GM12892 (cell line): ENCODE measurements around the gene CFAP53.
"Not testable (repeated sequence)": the region's sequence is repeated elsewhere in the genome, so short reads cannot be mapped to it uniquely, and the experiment has no call there.

Experiments
- DNase-seq: peaks from one replicate; pipeline ENCODE4 v3.0.0; 2011; ENCODE audit not compliant: insufficient read length
- FAIRE-seq: peaks from 2 replicates; lab custom pipeline; 2011; peaks lifted over from hg19 to GRCh38; lab: Jason Lieb, UNC
- POLR2A ChIP-seq: IDR thresholded peaks from 2 replicates; pipeline ENCODE4 v1.6.1; 2011; ENCODE audit warnings: low read depth, low read length, control low read depth
- POLR2AphosphoS5 ChIP-seq: IDR thresholded peaks from 2 replicates; pipeline ENCODE4 v1.6.1; 2011; ENCODE audit warnings: low read depth, low read length, control low read depth
- TAF1 ChIP-seq: IDR thresholded peaks from 2 replicates; pipeline ENCODE4 v1.6.1; 2011; ENCODE audit warnings: low read depth, mild to moderate bottlenecking, control low read depth, low read length, borderline replicate concordance

The CFAP53 gene

GRCh38 chr18:50276452-50276851 lies 10.2 kb upstream of the CFAP53 start:
- no peak for FAIRE-seq
- TF ChIP-seq POLR2AphosphoS5, result no peak
- TF ChIP-seq POLR2A, result no peak
- no peak for TF ChIP-seq TAF1

GRCh38 chr18:50275503-50276036 lies 9.3 kb upstream of the CFAP53 start:
- TF ChIP-seq POLR2A, result no peak
- TF ChIP-seq TAF1, result no peak
- no peak for FAIRE-seq
- no peak for DNase-seq

More at GRCh38 chr18:50276452-50276851, 10.2 kb upstream of the CFAP53 start:
- no peak for DNase-seq

GRCh38 chr18:50274941-50275340 lies 8.6 kb upstream of the CFAP53 start:
- TF ChIP-seq POLR2AphosphoS5, result no peak
- no peak for TF ChIP-seq POLR2A
- no peak for TF ChIP-seq TAF1
- DNase-seq, result no peak
- FAIRE-seq, result no peak

GRCh38 chr18:50274044-50274442 lies 7.7 kb upstream of the CFAP53 start:
- FAIRE-seq (no peak), DNase-seq (no peak)
- TF ChIP-seq POLR2AphosphoS5 (no peak), POLR2A (no peak), TAF1 (no peak)

- no peak for TF ChIP-seq POLR2A
- TF ChIP-seq POLR2AphosphoS5, result 0 out of 2 replicates have a peak, but pooled peaks have one; percentile 15
- DNase-seq (no peak), FAIRE-seq (no peak)
Measured at GRCh38 chr18:50273203-50274043, 7.1 kb upstream of the CFAP53 start.

- FAIRE-seq (no peak), DNase-seq (no peak)
- TF ChIP-seq POLR2A, result no peak
- TF ChIP-seq TAF1, result no peak
Measured at GRCh38 chr18:50272568-50272967, 6.3 kb upstream of the CFAP53 start.

- DNase-seq (peak; percentile 89), FAIRE-seq (peak; percentile 93)
- TF ChIP-seq TAF1, result no peak
- no peak; the same call in 1 of the 2 replicates for TF ChIP-seq POLR2A
- 0 out of 2 replicates have a peak, but pooled peaks have one; percentile 60 for TF ChIP-seq POLR2AphosphoS5
Measured at GRCh38 chr18:50268022-50268747, 1.9 kb upstream of the CFAP53 start.

- TF ChIP-seq POLR2AphosphoS5, result no peak
- TF ChIP-seq TAF1, result no peak
- TF ChIP-seq POLR2A, result no peak
- FAIRE-seq, result no peak
- DNase-seq, result no peak
Measured at GRCh38 chr18:50262977-50263376, 3.3 kb downstream of the CFAP53 start.

- FAIRE-seq, result no peak
- no peak for TF ChIP-seq POLR2AphosphoS5
- no peak for TF ChIP-seq TAF1
- TF ChIP-seq POLR2A, result no peak
- DNase-seq, result no peak
Measured at GRCh38 chr18:50250935-50251334, 15.4 kb downstream of the CFAP53 start.

- DNase-seq (no peak), FAIRE-seq (no peak)
- TF ChIP-seq POLR2AphosphoS5, result no peak
- no peak for TF ChIP-seq TAF1
- no peak for TF ChIP-seq POLR2A
Measured at GRCh38 chr18:50249576-50249975, 16.7 kb downstream of the CFAP53 start.

GRCh38 chr18:50247561-50247960 lies 18.7 kb downstream of the CFAP53 start:
- FAIRE-seq, result no peak
- no peak for DNase-seq
- TF ChIP-seq POLR2AphosphoS5 (no peak), POLR2A (no peak), TAF1 (no peak)

GRCh38 chr18:50241768-50242167 lies 24.5 kb downstream of the CFAP53 start:
- DNase-seq, FAIRE-seq: not testable (repeated sequence)
